HG02885 (cell line): ENCODE data around the gene ZNF354C.

Experiments used
- ATAC-seq: cut with Tn5 transposase; IDR thresholded peaks from one replicate; pipeline ENCODE4 v1.9.1; 2021; ENCODE audit warnings: mild to moderate bottlenecking; ENCODE audit not compliant: unreplicated experiment, poor library complexity

Gene ZNF354C

GRCh38 chr5:179126506-179126991, 66.4 kb downstream of the ZNF354C start:
- no peak for ATAC-seq

GRCh38 chr5:179127136-179128040, 67.2 kb downstream of the ZNF354C start:
- ATAC-seq, result no peak

DNA sequence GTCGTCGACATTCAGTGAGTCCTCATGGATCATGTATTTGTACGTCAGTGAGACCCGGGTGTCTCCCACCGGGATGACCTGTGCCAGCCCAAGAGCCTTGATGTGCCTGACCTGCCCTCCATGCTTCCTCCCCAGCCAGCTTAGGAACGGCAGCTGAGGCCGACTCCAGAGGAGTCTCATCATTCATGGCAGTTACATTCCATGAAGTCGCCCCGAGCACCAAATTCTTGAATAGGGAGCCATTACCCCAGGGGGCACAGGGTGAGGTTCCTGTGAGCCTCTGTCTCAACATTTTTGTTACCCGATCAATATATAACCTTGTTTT, 67.8 kb downstream of the ZNF354C start:
- ATAC-seq, result no peak

GRCh38 chr5:179128976-179129375, 68.8 kb downstream of the ZNF354C start:
- ATAC-seq, result no peak

- ATAC-seq, result no peak
Measured at GRCh38 chr5:179129607-179130071, 69.5 kb downstream of the ZNF354C start.

DNA sequence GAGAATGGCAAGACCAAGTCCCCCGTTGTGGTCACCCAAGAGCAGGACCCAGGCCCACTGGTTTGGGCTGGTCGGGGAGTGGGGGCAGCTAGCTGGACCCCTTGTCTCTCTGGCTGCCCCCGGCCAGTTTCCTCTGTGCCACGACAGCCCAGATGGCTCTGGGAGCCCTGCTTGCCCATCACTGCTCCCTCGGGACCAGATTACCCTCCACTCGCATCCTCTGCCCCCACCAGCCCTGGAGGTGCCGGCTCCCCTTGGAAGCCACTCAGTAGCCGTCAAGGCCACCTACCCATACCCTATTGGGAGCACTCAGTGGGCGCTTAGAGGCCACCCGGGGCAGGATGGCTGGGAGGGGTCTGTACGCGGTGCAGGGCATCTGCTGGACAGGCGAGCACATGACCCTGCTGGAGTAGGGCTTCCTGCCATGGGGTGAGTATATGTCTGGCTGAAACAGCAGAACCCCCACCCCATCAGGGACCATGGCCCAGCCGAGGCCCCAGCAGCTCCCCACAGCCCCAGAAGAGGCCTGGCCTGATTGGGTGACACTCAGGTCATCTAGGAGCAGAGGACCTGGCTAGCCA, 70.0 kb downstream of the ZNF354C start:
- ATAC-seq, result no peak

- no peak for ATAC-seq
Measured at GRCh38 chr5:179131321-179131835, 71.2 kb downstream of the ZNF354C start.

DNA sequence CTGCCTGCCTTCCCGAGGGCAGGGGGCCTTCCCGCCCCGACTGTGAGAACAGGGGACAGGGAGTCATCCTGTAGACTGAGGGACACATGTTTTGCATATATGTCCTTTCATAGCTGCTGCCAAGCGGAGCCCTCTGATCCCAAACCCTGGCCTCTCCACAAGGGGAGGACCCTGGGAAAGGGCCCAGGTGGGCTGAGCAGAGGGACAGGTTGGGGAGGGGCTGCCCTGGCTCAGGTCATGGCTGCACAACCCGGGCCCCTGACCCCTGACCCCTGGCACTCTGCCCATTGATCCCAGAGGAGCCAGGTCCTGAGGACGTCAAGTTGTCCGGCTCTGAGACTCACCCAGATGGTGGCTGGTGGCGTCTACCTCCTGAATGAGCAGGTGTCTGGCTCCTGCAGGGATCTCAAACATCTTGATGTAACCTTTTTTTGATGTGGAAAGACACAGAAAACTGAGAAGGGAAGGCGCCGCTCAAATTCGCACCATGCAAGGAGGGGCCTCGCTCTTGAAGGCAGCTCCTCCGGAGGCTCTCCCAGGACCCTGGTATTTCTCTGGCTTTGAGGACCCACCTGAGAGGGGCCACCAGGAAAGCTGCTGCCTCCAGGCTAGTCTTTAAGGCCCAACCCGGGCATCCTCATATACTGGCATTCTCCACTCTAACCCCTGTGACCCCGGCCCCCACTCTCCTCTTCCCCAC, 71.9 kb downstream of the ZNF354C start:
- no peak for ATAC-seq

DNA sequence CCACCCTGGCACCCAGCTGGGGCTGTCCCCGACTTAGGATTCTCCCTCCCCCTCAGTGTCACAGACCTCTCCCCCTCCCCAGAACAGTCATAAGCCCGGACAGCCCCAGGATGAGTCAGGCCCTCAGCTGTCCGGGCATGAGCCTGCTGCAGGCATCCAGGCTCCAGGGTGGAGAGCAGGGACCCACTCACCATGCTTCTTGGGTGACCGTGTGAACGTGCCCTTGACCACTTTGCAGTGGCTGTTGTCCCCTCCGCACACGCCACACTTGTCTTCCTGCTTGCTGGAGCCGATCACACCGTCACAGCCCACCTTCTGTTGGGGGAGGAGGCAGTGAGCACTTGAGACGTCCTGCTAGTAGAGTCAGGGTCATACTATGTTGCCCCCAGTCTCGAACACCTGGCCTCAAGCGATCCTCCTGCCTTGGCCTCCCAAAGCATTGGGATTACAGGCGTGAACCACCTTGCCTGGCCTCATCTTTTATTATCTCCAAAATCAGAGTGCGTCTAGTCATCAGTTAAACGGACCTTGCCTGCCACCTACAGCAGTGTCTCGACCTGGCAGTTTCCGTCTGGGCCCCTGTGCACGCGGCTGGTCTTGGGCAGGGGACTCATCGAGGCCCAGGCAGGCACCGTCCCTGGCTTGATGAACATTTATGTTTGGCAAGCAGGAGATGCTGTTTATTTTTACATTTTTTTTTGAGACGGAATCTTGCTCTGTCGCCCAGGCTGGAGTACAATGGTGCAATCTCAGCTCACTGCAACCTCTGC, 72.6 kb downstream of the ZNF354C start:
- no peak for ATAC-seq
